HG03196 (cell line): ENCODE measurements around the gene CES2.
"Not testable (repeated sequence)": the region's sequence is repeated elsewhere in the genome, so short reads cannot be mapped to it uniquely, and the experiment has no call there.

Experiments
- ATAC-seq: cut with Tn5 transposase; IDR thresholded peaks from one replicate; pipeline ENCODE4 v1.9.1; 2021; ENCODE audit not compliant: unreplicated experiment

The CES2 gene

DNA sequence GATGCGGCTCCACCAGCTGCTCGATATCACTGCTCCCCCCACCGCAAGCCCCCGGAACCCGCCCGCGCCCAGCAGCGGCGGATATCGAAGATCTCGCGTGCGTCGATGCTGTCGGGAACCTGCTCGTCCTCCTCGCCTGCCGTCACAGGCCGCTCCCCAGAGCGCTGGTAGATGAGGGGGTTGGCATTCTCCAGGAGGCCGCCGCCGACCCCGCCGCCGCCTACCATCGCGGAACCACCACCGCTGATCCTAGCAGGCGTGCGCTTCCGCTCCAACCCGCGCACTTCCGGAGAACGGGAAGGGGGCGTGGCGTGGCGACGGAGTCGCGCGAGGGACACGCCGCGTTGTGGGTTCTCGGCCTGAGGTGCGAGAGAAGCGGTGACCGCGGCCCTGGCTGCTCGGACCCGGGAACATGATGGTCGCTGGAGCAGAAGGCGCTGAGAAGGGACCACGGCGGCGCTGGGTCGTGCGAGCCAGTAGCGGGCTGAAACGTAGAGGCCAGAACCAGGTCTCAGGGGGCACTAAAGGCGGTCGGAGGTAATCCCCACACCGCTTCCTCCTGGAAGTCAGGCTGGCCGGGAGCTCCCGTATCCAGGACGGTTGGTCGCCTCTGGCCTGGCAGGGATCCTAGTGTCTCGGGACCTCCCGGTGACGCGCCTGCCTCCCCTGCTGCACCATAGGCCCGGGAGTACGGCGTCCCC, 1.0 kb upstream of the CES2 start, which contains the start of gene CIAO2B:
TSS of gene CIAO2B (minus strand) at position 265 of the 701 bp plus-strand sequence. CDS start at position 227, 38 bp downstream.
- peak; percentile 63 for ATAC-seq

DNA sequence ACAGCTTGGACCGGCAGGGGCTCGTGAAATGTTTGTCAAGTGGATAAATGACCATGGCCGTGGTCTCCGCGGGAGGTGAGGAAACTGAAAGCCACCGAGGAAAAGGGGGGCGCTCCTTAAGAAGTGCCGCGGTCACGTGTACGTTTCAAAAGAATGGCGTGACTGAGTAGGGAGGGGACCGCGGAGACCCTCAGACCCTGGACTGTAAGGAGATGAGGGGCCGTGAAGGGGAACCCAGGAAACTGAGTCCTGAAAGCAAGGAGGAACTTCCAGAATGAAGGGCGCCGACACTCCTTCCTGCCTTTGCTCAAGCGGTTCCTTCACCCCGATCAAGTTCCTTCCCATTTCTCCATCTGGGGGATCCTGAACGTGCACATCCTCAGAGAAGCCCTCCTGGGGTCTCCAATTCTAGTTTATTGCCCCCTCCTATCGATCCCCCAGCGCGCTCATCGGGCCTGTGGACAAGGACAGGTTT, 440 bp upstream of the CES2 start:
- ATAC-seq: not testable (repeated sequence)

DNA sequence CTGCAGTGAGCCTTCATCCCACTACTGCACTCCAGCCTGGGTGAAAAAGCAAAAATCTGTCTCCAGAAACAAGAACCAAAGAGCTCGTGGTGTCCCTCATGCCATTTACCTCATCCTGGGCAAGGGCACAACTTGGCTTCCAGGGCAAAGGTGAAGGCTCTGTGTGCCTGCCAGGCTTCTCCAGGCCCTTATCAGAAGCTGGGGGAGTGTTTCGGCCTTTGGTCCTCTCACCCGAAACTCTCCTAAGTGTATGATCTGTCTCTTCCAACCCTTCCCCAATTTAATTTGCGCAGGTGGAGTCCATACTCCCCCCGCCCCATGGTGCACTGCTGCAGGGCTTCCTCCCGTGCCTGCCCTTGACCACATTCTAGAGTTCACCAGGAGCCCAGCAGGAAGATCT, 1.1 kb downstream of the CES2 start:
- ATAC-seq: no peak

- ATAC-seq: no peak
Observed at GRCh38 chr16:66936889-66937554, 1.7 kb downstream of the CES2 start.

GRCh38 chr16:66937725-66938337, 2.5 kb downstream of the CES2 start:
- no peak for ATAC-seq

DNA sequence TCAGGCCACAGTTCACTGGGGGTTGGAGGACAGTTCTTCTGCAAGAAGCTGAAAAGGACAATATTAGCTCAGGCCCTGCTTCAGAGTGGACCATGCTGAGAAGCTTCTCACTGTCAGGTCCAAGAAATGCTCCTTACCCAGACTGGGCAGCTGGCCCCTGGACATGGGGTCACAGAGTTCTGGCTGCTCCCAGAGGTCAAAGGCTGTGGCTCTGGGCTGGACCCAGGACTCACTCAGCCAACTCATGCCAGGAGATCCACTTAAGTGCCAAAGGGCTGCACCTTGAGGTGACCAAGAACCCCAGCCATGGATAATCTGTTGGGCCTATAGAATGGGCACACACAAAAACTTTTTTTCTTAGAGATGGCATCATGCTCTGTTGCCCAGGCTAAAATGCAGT, 4.0 kb downstream of the CES2 start:
- no peak for ATAC-seq

DNA sequence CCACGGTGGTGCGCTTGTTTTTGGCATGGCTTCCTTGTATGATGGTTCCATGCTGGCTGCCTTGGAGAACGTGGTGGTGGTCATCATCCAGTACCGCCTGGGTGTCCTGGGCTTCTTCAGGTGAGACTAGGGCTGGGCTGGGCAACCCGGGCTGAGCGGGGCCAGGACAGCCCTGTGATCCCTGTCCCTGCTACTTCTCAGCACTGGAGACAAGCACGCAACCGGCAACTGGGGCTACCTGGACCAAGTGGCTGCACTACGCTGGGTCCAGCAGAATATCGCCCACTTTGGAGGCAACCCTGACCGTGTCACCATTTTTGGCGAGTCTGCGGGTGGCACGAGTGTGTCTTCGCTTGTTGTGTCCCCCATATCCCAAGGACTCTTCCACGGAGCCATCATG, 4.9 kb downstream of the CES2 start:
- ATAC-seq: no peak

DNA sequence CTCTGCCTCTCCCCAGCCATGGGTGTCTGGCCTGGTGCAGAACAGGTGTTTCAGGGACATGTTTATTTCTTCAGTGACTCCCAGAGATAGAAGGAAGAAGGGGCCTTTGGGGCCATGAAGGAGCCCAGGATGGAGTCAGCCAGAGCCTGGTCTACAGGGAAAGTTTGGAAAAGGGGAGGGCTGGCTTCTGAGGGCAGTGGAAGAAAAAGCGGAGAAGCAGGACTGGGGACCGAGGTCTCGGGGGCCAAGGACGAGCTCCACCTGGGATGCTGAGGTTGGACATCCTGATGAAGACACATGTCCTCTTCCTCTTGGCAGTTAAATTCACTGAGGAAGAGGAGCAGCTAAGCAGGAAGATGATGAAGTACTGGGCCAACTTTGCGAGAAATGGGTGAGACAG, 7.7 kb downstream of the CES2 start:
- ATAC-seq: no peak

- ATAC-seq: no peak
Observed at GRCh38 chr16:66943426-66944053, 8.2 kb downstream of the CES2 start.

DNA sequence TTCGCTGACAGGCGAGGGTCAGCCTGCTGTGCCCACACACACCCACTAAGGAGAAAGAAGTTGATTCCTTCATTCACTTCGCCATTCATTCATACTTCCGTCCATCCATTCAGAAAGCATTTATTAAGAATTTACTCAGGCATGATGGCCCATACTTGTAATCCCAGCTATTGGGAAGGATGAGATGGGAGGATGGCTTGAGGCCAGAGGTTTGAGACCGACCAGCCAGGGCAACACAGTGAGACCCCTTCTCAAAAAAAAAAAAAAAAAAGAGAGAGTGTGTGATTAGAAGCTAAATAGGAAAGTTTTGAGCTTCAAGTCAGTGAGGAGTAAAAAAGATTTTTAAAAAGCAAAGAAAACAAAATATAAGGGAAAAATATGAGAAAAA, 8.7 kb downstream of the CES2 start:
- ATAC-seq: no peak

- not testable (repeated sequence) for ATAC-seq
Observed at GRCh38 chr16:66944971-66945370, 9.7 kb downstream of the CES2 start.

DNA sequence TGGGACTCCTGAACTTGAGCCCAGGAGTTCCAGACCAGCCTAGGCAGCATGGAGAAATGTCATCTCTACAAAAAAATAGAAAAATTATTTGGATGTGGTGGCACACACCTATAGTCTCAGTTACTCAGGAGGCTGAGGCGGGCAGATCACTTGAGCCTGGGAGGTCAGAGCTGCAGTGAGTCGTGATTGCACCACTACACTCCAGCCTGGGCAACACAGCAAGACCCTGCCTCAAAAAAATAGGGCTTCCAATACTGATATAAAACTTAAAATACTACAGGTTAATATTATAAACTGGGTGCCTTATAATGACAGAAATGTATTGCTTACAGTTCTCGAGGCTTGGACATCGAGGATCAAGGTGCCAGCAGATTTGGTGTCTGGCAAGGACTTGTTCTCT, 10.6 kb downstream of the CES2 start:
- ATAC-seq: no peak

DNA sequence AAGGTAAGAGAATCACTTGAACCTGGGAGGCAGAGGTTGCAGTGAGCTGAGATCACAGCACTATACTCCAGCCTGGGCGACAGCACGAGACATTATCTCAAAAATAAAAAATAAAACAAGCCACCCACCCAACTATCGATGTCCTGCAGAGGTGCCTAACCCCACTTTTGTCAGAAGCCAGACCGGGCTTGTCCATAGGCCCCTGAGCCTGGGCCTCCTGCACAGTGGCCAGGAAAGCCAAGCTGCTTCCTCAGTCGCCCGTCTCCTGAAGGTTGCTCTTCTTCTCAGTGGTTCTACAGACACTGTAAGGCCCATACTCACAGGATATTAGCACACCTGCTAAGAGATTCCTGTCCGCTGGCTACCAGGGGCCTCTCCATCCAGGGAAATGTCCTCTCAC, 11.2 kb downstream of the CES2 start:
- ATAC-seq: no peak

GRCh38 chr16:66946974-66947301, 11.6 kb downstream of the CES2 start:
- ATAC-seq: no peak

DNA sequence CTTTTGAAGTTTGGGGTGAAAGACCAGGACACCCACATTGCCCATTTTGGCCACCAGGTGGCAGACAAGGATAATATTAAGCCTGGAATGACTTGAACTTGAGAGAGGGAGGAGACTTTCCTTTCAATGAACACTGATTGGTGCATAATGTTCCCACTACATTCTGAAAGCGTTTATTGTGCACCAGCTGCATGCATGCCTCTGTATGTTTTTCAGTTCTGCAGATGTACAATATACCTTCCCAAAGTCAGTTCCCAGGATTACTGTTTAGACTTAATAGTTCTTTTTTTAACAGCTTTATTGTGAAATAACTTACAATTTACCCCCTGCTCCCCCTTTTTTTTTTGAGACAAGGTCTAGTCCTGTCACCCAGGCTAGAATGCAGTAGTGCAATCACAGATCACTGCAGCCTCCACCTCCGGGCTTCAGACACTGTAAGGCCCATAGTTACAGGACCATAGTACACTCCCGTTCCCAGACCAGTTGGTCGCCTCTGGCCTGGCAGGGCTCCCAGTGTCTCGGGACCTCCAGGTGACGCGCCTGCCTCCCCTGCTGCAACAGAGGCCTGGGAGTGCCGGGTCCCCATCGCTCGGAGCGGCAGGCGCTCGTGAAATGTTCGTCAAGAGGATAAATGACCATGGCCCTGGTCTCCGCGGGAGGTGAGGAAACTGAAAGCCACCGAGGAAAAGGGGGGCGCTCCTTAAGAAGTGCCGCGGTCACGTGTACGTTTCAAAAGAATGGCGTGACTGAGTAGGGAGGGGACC, 12.2 kb downstream of the CES2 start:
- peak; percentile 43 for ATAC-seq

- no peak for ATAC-seq
Observed at GRCh38 chr16:66948134-66948836, 13.0 kb downstream of the CES2 start.

- ATAC-seq: no peak
Observed at GRCh38 chr16:66948837-66949225, 13.5 kb downstream of the CES2 start.

DNA sequence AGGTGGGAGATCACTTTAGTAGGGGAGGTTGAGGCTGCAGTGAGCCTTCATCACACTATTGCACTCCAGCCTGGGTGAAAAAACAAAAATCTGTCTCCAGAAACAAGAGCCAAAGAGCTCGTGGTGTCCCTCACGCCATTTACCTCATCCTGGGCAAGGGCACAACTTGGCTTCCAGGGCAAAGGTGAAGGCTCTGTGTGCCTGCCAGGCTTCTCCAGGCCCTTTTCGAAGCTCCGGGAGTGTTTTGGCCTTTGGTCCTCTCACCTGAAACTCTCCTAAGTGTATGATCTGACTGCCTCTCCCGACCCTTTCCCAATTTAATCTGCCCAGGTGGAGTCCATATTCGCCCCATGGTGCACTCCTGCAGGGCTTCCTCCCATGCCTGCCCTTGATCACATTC, 14.2 kb downstream of the CES2 start:
- ATAC-seq: no peak

DNA sequence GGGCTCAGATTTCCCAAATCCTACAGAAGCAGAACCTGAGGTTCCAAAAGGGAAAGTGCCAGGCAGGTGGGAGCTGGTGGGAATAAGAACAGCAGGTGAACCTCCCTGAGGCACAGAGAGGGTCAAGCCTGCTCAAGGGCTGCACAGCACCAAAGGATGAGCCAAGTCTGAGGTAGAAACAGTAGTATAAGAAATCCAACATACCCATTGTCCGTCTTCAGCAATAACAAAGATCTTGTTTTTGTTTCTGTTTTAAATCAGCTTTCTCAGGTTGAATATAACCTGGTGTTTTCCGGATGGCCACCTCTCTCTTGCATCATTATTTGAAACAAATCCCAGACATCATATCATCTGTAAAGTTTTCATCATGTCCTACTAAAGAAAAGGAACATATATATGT, 15.1 kb downstream of the CES2 start:
- no peak for ATAC-seq

DNA sequence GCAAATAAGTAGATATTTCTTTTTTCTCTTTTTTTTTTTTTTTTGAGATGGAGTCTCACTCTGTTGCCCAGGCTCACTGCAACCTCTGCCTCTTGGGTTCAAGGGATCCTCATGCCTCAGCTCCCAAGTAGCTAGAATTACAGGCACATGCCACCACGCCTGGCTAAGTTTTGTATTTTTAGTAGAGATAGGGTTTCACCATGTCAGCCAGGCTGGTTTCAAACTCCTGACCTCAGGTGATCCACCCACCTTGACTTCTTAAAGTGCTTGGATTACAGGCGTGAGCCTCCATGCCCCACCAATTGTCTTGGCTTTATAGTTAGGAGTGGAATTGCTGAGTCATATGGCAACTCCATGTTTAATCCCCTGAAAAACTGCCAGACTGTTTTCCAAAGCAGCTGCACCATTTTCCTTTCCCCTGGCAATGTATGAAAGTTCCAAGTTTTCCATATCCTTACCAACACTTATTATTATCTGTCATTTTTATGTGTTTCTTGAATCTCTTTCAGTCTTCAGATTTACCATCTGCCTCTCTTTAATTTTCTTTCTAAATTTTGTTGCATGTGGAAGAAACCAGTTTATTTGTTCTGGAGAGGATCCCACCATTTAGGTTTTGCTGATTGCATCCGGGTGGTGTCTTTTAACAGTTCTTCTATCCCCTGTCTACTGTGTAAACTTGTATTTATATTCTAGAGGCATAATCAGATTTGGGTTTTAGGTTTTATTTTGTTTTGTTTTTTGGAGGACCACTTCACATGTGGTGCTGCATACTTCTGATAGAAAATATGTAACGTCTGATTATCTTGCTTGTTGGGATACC, 15.9 kb downstream of the CES2 start:
- ATAC-seq: no peak
